Stimulated activated CD4-positive, alpha-beta T cell treated with anti-CD3 and anti-CD28 coated beads, Interleukin-1b, Interleukin-23, amount 100 ng/mL, for 48 hours (primary cell): ENCODE data around the gene SYT9.
"Not testable (repeated sequence)": the region's sequence is repeated elsewhere in the genome, so short reads cannot be mapped to it uniquely, and the experiment has no call there.

Experiments
- DNase-seq: peaks from one replicate; pipeline ENCODE4 v3.0.0-alpha.2; 2020

SYT9 gene

GRCh38 chr11:7278314-7278917 is 26.7 kb downstream of the SYT9 start:
- DNase-seq = no peak

- no peak for DNase-seq
These were observed 28.0 kb downstream of the SYT9 start for GRCh38 chr11:7279676-7280075.

- no peak for DNase-seq
These were observed 29.4 kb downstream of the SYT9 start for GRCh38 chr11:7281079-7281478.

GRCh38 chr11:7281809-7282208 is 30.1 kb downstream of the SYT9 start:
- DNase-seq = no peak

GRCh38 chr11:7286178-7286577 is 34.5 kb downstream of the SYT9 start:
- no peak for DNase-seq

- no peak for DNase-seq
These were observed 39.6 kb downstream of the SYT9 start for GRCh38 chr11:7291100-7291829.

- no peak for DNase-seq
These were observed 41.2 kb downstream of the SYT9 start for GRCh38 chr11:7292922-7293321.

- no peak for DNase-seq
These were observed 47.7 kb downstream of the SYT9 start for GRCh38 chr11:7299393-7299792.

- no peak for DNase-seq
These were observed 48.6 kb downstream of the SYT9 start for GRCh38 chr11:7300281-7300680.

GRCh38 chr11:7303146-7303545 is 51.4 kb downstream of the SYT9 start:
- no peak for DNase-seq

- DNase-seq = no peak
These were observed 55.2 kb downstream of the SYT9 start for GRCh38 chr11:7306900-7307299.

GRCh38 chr11:7307836-7308235 is 56.1 kb downstream of the SYT9 start:
- no peak for DNase-seq

- no peak for DNase-seq
These were observed 60.2 kb downstream of the SYT9 start for GRCh38 chr11:7311903-7312302.

- no peak for DNase-seq
These were observed 63.3 kb downstream of the SYT9 start for GRCh38 chr11:7314811-7315604.

- DNase-seq = no peak
These were observed 67.8 kb downstream of the SYT9 start for GRCh38 chr11:7319501-7319900.

- no peak for DNase-seq
These were observed 68.6 kb downstream of the SYT9 start for GRCh38 chr11:7320306-7320705.

- no peak for DNase-seq
These were observed 70.1 kb downstream of the SYT9 start for GRCh38 chr11:7321473-7322450.

GRCh38 chr11:7332451-7332850 is 80.7 kb downstream of the SYT9 start:
- DNase-seq = no peak

- DNase-seq = no peak
These were observed 81.3 kb downstream of the SYT9 start for GRCh38 chr11:7332962-7333361.

GRCh38 chr11:7335442-7335841 is 83.7 kb downstream of the SYT9 start:
- not testable (repeated sequence) for DNase-seq

GRCh38 chr11:7341551-7341950 is 89.8 kb downstream of the SYT9 start:
- no peak for DNase-seq

- no peak for DNase-seq
These were observed 96.1 kb downstream of the SYT9 start for GRCh38 chr11:7347611-7348431.
